HG03280 (cell line): ENCODE measurements around the gene NR1H4.
"Not testable (repeated sequence)": the region's sequence is repeated elsewhere in the genome, so short reads cannot be mapped to it uniquely, and the experiment has no call there.

Experiments used
- ATAC-seq: cut with Tn5 transposase; IDR thresholded peaks from one replicate; pipeline ENCODE4 v1.9.1; 2021; ENCODE audit warnings: mild to moderate bottlenecking, moderate library complexity; ENCODE audit not compliant: unreplicated experiment

NR1H4 gene

DNA sequence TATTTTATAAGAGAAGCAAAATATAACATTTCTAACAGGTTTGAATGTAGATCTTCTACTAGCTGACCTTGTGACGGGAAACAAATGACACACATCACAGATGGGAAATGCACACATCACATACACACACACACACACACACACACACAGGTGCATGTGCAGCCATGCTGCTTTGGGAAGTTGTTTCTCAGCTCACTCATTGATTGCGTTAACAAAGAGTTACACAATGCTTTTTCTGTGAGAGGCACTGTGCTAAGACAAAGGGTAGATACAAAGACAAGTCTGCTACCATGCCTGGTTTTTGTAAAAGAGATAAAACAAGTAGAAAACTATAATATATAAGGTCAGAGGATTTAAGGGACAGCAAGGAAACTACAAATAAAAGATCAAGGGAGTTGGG lies 1.3 kb upstream of the NR1H4 start:
- no peak for ATAC-seq

DNA sequence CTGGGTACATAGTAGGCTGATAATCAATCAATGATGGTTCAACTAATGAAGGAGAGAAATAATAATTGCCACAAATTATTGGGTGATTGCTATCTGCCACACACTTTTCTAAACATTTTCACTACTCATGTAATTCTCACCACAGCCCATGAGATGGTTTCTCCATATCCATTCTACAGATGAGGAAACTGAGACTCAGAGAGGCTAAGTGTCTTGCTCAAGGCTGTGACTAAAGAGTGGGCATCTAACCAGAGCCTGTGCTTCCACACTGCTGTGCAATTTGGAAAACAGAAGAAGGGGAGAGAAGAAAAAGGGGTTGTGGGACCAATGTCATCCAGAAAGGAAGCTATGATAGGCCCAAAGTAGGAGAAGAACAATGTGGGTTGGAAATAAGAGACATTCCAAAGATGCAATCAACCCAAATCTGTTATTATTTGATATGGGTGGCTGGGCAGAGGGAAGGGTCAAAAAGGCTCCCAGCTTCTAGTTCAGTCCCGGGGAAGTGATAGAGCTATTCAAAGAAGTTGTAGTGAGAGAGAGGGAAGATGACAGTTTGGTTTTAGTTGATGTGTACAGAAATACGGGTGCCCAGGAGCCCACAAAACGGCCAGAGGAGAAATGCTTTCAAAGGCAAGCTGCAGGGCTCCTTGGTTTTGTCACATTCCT lies 483 bp upstream of the NR1H4 start:
- no peak for ATAC-seq

DNA sequence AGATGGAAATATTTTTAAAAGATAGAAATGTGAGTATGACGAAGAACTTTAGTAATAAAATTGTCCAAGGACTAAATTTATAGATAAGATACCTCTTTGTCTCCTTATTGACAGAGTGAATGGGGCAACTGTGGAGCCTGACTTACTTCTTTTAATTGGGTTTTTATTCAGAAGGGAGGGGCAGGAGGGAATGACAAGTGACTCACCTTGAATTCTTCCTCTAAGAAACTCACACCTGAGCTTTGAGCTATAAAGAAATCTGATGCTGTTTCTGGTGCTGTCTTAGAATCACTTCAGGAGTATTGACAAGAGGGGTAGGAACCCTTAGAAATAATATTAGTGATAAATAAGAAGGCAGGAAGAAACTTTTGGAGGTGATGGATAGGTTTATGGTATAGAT lies 951 bp downstream of the NR1H4 start:
- no peak for ATAC-seq

DNA sequence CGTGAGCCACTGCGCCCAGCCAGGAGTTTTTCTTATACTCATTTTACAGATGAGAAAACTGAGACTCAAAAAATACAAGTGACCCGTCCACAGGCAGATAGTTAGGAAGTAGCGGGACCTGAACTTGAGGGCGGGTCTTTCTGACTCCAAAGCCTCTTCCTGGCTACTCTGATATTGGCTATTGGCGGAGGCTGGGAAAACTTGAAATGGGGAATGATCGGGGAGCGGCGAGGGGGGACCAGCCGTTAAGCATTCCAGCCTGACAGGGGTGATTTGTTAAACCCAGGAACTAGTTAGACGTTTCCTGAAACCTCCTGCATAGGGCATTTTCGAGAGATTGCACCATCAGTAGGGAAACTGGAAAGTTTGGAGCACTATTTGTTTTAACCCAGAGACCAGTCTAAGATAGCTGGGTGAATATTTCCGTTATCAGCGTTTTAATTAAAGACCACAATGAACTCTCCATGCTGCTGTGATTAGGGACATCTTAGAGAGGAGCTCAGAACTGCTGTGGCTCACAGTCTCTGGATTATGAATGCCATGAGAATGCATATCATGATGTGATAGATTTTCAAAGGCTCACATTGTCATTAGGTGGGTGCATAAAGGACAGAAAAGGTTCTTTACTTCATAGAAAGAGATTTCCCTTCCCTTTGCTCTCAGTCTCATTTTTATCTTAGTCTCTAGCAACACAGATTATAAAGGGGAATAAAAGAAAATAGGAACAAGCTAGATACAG lies 2.5 kb downstream of the NR1H4 start:
- ATAC-seq, result no peak

DNA sequence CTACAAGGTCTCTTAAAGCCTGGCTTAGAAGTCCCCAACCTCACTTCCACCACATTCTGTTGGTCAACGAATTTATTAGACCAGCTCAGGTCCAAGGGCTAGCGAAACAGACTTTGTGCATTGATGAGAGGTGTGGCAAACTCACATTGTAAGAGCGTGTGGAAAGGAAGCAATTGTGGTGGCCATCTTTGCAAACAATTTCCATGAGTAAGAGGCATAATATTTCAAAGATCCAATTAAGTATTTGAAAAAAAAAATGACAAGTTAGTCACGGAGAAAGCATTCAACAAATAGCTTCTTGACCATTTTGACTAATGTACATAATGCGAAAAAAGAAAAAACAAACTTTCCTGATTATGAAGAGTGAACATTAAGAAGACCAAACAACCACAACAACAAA lies 7.4 kb downstream of the NR1H4 start:
- ATAC-seq, result no peak

DNA sequence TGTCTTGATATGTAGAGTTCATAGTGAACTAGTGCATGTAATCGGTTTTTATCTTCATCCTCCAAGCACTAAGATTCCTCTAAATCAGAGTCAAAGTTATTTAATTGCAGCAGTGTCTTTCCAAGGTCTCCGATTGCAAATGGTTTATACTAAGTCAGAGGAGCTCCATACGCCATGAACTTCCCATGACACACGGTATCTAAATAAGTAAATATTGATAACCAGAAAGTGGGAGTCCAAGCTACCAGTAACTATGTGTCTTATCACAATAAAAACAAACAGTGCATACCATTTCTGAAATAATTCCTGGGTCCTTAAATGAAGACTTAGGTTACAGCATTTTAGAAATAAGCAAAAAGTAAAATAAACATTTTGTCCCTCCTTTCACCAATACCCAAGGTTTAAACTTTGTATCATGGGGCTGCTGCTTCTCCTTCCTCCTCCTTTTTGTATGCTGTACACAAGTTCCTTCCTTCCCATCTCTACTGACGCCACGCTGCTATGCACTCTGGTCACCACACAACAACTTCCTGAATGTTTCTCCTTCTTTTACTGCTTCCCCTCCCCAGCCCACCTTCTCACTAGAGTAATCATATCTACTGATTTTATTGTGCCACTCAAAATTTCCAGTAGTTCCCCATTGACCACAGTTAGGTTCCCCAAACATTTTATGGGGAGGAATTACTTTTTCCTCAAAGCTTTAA lies 10.7 kb downstream of the NR1H4 start:
- no peak for ATAC-seq

DNA sequence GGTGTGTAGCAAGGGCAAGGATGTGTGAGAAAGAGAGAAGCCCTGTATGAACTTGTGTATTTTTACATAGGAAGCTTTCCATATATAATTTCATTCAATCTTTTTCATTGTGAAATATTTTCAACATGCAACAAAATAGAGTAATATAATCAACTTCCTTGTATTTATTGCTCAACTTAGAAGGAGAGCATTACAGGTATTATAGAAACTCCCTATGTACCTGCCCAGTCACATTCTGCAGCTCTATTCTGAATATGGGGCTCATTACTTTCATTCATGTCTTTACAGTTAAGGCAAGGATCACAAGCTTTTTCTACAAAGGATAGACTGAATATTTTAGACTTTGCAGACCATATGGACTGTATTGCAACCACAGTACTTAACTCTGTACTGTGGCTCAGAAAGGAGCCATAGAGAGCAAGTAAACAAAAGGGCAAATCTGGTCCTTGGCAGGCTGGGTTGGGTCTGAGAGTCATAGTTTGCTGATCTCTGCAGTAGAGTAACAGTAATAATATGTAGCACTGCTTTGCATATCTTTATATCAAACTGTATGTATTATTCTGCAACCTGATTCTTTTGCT lies 11.3 kb downstream of the NR1H4 start:
- ATAC-seq, result no peak

DNA sequence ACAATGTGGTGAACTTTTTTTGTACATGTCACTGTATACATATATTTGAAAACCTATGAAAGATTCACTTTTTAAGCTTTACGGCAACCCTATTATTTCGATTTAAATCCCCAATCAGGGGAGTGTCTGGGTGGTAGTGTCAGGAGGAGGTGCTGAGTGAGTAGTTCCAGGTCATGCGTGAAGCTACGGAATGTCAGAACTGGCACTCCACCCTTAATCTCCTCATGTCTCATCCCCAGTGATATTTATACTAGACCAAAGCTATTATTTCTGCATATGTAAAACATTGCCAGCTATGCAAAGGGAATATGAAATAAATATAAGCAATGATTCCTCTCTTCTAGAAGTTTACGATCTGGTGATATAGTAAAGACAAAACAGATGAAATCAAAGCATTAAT lies 12.3 kb downstream of the NR1H4 start:
- ATAC-seq, result no peak

DNA sequence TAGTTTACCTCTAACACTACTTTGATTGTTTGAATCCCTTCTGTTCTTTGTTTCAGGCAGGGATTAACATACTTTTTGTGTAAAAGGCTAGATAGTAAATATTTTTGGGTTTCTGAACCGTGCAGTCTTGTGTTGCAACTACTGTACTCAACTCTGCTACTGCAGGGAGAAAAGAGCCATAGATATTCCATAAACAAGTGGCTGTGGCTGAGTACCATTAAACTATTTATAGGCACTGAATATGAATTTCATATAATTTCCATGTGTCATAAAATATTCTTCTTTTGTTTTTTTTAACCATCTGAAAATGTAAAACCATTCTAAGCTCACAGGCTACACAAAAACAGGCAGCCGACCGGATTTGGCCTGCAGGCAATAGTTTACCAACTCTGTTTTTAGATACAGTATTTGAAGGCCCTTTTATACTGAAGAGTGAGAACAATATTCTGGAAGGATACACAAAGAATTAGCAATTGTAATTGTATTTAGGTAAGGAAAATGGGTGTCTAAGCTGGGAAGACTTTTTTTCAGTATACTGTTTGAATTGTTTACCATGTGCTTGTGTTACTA lies 15.7 kb downstream of the NR1H4 start:
- ATAC-seq, result no peak

DNA sequence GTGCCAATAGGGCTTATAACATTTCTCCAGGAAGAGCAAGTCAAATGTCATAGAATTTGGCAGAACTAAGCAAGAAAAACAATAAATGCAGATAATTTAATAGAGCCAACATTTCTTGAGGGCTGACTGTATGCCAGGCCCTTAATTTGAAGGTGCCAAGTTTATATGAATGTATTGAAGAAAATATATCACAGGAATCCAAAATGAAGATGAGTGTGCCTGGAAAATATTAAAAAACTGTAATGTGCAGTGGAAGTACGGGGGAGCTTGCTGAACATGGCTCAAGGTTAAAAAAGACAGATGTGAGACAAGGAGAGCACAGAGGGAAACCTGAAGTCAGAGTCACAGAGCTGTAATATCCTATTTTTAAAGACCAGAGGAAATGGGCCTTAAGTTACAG lies 16.4 kb downstream of the NR1H4 start:
- no peak for ATAC-seq

DNA sequence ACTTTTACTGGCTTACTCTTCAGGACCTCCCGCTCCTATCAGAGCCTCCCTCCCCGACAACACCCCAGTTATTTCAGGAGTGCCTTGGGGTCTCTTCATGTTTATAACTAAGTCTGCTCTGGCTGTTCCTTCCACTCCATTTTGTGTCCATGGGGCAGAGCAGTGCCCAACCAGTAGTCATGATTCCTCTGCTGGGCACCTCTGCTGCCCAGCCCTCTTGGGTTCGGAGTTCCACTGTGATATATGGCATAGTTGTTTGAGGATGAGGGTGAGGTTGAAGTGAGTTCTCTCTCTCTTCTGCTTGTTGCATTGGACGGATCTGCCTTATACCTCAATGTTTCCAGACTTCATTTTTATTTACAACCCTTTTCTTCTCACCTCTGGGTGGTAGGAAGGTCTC lies 17.4 kb downstream of the NR1H4 start:
- ATAC-seq, result no peak

DNA sequence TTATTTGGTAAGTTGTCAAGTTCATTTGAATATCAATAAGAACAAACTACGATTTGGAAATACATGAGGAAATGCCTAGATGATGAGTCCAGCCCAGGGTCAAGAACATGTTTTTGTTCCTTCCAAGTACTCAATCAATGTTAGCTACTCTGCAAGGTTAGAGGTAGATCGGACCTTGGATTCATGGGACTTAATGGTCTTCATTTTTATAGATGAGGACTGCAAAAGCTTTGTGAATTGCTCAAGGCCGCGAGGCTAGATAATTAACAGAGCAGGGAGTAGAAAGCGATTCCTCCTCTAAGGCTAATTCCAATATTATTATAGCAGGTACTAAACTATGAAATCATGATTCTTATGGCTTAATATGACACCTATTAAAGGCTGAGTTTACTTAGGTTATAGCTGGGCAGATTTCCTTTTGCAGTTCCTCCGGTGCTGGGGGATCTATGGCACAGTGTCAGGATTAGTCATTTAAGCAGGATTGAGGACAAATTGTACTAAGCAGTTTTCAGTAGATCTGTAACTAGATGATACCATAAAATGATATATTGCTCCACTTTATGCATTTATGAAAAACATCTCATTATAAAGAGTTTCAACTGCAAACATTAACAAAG lies 19.8 kb downstream of the NR1H4 start:
- ATAC-seq, result no peak

DNA sequence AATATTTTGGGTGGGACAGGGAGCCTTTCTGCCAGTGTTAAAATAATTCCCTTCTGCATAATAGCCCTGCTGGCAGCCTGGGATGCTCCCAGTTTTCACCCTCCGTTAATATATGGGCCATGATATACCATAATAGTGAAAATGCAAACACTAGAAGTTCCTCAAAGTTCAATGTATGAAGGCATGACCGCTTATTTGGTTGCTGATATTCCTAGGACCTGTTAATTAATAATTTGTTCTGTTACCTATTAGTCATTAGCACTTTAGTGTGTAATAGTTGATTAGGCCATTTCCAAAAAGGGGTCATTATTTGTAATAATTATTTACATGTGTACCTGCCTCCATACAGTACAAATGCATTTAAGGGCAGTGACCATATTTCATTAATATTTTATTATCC lies 20.4 kb downstream of the NR1H4 start:
- no peak for ATAC-seq

DNA sequence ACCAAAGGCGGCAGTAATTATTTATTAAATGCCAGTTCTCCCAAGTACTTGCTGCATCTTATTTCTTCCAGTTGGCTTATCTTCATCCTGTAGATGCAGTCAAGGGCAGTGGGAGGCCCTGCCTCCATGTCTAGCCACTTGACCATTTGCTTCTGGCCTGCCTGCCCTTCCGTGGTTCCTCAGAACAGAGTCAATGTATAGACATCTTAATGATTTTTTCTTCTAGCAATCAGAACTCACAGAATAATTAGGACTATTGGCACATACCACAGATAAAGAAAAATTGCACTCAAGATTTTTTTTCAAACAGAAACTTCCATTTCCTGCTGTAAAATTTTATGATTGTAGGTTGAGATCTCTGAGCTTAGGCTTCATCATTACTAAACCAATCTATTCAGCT lies 20.9 kb downstream of the NR1H4 start:
- no peak for ATAC-seq

DNA sequence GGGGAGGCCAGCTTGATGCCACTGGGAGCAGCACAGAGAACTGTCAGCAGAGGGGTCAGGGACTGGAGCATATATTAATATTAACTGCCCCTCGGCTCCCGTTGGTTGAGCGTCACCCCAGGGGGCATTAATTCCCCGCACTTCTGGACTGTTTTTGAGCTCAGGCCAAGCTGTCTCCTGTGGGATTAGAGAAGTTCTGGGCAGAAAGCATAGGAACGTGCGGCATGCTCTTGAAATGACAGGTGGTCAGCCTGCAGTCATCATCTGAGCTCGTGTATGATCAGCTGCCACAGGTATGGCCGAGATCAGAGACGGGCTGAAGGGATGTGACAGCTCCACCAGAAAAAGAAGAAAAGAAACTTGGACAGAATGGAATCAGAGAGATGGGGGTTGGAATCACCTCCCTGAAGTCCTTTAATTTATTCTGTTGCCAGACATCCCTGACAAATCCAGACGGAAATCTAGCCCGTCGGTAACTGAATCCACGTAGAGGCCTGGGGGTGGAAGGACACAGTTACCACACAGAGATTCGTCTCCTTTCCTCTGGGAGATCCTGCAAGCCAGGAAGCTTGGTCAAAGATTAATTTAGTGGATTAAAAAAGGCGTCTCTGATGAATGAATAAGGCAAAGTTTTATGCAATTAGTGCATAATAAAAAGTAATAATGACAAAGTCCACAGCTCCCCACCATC lies 23.6 kb downstream of the NR1H4 start:
- no peak for ATAC-seq

DNA sequence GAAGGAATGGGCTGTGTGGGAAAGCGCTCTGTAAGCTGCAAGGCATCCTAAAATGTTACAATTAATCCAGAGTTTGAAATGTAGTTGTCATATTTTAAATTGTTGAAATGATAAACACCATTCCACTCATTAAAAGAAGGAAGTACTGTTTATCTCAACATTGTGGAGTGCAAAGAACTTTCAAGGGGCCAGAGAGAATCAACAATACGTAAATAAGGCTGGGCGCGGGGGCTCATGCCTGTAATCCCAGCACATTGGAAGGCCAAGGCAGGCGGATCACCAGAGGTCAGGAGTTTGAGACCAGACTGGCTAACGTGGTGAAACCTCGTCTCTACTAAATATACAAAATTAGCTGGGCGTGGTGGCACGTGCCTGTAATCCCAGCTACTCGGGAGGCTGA lies 24.5 kb downstream of the NR1H4 start:
- no peak for ATAC-seq

DNA sequence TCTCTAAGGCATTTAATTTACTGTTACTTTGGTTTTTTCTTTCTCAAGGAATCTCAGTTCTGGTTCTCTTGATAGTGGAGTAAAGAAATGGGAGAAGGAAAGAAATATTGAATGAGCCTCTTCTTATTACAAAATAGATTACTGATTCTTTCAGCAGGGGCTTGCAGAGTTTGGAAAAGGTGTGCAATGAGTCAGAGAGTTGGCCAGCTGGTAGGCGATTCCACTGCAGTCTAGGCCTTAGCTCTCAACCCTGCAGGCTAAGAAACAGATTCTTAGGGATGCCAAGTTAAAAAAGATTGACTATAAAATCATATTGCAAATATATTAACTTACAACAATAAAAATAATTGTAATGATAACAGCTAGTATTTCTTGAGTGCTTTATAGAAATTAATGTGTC lies 25.8 kb downstream of the NR1H4 start:
- ATAC-seq, result no peak

DNA sequence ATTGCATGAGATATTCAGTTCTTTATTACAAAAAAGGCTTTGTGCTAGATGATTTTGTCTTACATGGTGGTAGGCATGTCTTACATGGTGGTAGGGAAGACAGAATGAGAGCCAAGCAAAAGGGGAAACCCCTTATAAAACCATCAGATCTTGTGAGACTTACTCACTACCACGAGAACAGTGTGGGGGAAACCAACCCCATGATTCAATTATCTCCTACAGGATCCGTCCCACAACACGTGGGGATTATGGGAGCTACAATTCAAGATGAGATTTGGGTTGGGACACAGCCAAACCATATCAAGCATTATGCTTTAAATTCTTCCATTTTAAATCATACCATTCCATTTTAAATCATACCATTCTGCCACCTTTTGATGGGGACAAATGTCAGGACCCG lies 29.1 kb downstream of the NR1H4 start:
- ATAC-seq, result not testable (repeated sequence)

DNA sequence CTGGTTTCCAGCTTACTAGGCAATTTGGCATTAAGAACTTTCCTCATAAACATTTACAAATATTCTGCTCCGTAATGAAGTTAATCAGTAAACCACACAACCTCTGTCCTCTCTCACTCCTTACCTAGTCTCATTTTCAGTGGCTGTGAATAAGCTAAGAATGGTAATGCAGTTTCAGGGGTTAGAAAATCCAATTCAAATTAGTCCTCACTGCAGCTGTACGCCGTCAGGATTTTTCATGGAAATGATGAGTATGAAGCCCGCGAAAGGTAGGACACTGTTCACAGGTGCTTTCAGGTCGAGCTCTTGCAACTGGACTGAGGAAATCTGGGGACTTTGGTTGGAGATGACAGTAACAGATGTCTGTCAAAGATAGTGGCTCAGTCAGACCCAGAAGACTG lies 29.6 kb downstream of the NR1H4 start:
- no peak for ATAC-seq

DNA sequence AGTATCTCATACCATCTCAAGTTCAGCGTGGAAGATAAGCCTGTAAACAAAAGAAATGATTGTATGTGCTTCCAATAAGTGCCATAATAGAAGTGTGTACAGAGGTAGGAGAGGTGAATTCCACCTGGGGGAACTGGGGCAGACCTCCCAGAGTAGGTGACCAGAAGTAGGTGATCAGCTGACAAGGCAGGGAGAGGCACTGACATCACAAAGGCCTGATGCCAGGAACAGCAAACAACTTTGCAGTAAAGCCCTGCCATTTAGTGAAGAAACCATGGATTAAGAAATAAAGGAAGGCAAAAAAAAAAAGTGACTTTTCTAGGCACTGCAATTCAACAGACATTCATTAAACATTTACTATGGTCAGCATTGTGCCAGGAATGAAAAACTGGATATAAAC lies 31.1 kb downstream of the NR1H4 start:
- no peak for ATAC-seq

DNA sequence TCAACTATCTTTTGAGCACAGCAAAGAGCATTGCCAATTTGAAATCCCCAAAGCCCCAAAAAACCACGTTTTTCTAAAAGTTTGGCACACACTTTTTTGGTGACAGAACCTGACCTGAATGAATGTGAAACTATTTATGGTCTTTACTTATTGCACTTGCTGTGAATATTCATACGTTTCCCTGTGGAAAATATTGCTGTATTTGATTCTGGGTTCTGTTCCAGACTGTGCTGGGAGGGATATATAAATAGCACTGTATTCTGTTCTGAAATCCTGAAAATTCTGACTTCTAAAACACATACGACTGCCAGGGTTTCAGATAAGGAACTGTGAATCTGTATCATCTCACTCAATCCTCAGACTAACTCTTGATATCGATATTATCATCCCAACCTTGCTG lies 35.1 kb downstream of the NR1H4 start:
- ATAC-seq, result no peak
